Upper lobe of right lung (tissue), 1 donor: ENCODE measurements around the gene NAALADL2. TPM values are rescaled to one million over a fixed set of nuclear protein-coding genes. Genes with fewer than 3 reads are reported as not detected.

Experiments
- ATAC-seq: fragments of 200-7000 bp; cut with Tn5 transposase; one replicate; pipeline ENCODE4 v1.9.1; 2020; ENCODE audit warnings: mild to moderate bottlenecking, moderate library complexity
- DNase-seq: peaks from one replicate; pipeline ENCODE4 v3.0.0-alpha.2; 2020
- H3K27ac ChIP-seq: fragments of 200-600 bp; one replicate; pipeline ENCODE4 v1.8.0; 2022
- H3K27me3 ChIP-seq: fragments of 200-600 bp; one replicate; pipeline ENCODE4 v1.8.0; 2022; ENCODE audit warnings: mild to moderate bottlenecking
- H3K36me3 ChIP-seq: fragments of 200-600 bp; one replicate; pipeline ENCODE4 v1.8.0; 2022
- H3K4me1 ChIP-seq: fragments of 200-600 bp; one replicate; pipeline ENCODE4 v1.8.0; 2022
- H3K4me3 ChIP-seq: fragments of 200-600 bp; one replicate; pipeline ENCODE4 v1.8.0; 2022; ENCODE audit warnings: mild to moderate bottlenecking
- H3K9me3 ChIP-seq: fragments of 200-600 bp; one replicate; pipeline ENCODE4 v1.8.0; 2022
- intact Hi-C: fragments of 100-400 bp; cut with DNase I; formaldehyde crosslinking; loops from one replicate; pipeline ENCODE4 v1.11.0; 2022
- total RNA-seq: library from RNA; stranded (reverse); fragmentation: NEBNext Ultra II Directional; extraction: Animal tissue kit (Norgen Biotek cat#: 25700); gene quantifications from one replicate; pipeline ENCODE4 v1.2.1, GENCODE V29; 2021
- TF ChIP-seq, protein P1 (sequence below): fragments of 200-600 bp; IDR thresholded peaks from one replicate; pipeline ENCODE4 v1.8.0; 2022; ENCODE audit warnings: antibody characterized with exemption
- donor health status: DM: no; HTN: yes; CAD: no; lungs with severe emphysema.

The NAALADL2 gene
- total RNA-seq, 1 donor from 2014 or later: 8.5 TPM

DNA sequence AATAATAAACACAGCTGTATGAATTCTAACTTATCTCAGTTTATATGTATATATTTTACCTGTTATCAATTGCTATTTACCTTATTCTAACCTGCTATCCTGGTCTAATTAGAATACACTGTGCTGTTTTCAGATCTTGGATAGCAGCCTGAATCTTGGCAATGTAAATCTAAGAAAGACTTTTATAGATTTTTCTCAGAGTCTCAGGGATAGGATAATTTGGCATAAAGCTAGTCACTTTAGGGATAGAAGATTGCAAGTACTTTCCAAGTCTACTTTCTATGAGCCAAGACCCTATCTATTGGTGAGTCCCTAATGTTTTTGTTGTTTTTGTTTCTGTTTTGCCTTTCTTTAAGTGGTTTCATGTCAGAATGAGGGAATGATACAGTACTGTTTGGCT is 695.7 kb downstream of the NAALADL2 start:
- no peak for ATAC-seq
- intact Hi-C loops: no loop called here
- Histone ChIP-seq H3K9me3 (no peaks in the 10 kb centered on the region), H3K36me3 (no peaks in the 10 kb centered on the region), H3K4me3 (no peak overlapping the region), H3K27ac (no peak overlapping the region), H3K4me1 (no peaks in the 10 kb centered on the region), H3K27me3 (no peaks in the 10 kb centered on the region)
- TF ChIP-seq, protein P1, sequence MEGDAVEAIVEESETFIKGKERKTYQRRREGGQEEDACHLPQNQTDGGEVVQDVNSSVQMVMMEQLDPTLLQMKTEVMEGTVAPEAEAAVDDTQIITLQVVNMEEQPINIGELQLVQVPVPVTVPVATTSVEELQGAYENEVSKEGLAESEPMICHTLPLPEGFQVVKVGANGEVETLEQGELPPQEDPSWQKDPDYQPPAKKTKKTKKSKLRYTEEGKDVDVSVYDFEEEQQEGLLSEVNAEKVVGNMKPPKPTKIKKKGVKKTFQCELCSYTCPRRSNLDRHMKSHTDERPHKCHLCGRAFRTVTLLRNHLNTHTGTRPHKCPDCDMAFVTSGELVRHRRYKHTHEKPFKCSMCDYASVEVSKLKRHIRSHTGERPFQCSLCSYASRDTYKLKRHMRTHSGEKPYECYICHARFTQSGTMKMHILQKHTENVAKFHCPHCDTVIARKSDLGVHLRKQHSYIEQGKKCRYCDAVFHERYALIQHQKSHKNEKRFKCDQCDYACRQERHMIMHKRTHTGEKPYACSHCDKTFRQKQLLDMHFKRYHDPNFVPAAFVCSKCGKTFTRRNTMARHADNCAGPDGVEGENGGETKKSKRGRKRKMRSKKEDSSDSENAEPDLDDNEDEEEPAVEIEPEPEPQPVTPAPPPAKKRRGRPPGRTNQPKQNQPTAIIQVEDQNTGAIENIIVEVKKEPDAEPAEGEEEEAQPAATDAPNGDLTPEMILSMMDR: no peak
- DNase-seq: no peak

DNA sequence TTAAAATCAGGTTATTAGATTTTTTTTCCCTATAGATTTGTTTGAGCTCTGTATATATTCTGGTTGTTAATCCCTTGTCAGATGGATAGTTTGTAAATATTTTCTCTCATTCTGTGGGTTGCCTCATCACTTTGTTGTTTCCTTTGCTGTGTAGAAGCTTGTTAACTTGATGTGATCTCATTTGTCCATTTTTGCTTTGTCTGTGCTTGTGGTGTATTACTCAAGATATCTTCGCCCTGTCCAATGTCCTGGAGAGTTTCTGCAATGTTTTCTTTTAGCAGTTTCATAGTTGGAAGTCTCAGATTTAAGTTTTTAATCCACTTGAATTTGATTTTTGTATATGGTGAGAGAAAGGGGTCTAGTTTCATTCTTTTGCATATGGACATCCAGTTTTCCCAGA is 699.1 kb downstream of the NAALADL2 start:
- ATAC-seq (no peak), DNase-seq (no peak)
- Histone ChIP-seq H3K27ac (no peak overlapping the region), H3K4me3 (no peak overlapping the region), H3K36me3 (no peaks in the 10 kb centered on the region), H3K4me1 (no peaks in the 10 kb centered on the region), H3K9me3 (no peaks in the 10 kb centered on the region), H3K27me3 (no peaks in the 10 kb centered on the region)
- intact Hi-C loops: no loop called here
- TF ChIP-seq, protein P1: no peak

DNA sequence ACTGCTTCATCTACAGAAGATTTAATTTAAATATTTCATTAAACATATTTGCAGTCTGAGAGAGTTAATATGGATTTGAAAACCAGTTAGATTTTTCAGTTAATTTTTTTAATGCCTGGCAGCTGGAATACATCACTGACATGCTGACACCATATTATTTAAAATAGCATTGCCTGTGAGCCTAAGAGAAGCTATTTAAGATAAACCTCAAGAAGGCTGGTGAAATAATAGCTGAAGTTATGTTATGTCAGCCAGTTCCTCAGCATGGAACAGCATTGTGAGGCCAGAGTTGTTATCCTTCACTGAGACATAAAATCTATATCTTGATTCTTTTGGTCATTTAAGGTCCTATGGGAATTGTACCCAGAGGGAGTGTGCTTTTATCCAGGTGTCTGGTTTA is 705.2 kb downstream of the NAALADL2 start:
- intact Hi-C loops: no loop called here
- Histone ChIP-seq H3K4me1 (no peaks in the 10 kb centered on the region), H3K36me3 (no peaks in the 10 kb centered on the region), H3K27me3 (no peaks in the 10 kb centered on the region), H3K9me3 (no peaks in the 10 kb centered on the region), H3K27ac (no peak overlapping the region), H3K4me3 (no peak overlapping the region)
- TF ChIP-seq, protein P1: no peak
- DNase-seq: no peak
- no peak for ATAC-seq

DNA sequence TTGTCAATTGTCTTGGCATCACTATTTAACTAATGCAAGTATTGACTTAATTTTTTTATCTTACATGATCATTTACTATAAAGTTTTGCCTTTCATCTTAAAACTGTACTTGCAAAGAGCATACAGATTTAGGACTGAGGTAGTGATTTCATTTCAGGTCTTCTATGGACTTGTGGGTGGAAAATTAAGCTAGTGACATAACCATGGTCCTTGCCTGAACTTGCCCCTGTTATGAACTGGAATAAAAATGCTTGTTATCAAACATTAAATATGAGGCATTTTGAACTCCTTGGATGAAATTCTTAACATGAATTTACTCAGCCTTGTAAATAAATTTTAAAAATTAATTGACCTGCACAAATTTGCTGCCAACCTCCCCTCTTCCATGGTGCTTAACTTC is 712.0 kb downstream of the NAALADL2 start:
- H3K36me3 ChIP-seq: no peaks in the 10 kb centered on the region
- no peak for ATAC-seq
- TF ChIP-seq, protein P1: no peak
- intact Hi-C loops: no loop called here
- no peaks in the 10 kb centered on the region for H3K9me3 ChIP-seq
- H3K4me3 ChIP-seq: no peak overlapping the region
- H3K27me3 ChIP-seq: no peaks in the 10 kb centered on the region
- DNase-seq: no peak
- no peak overlapping the region for H3K27ac ChIP-seq
- no peaks in the 10 kb centered on the region for H3K4me1 ChIP-seq

DNA sequence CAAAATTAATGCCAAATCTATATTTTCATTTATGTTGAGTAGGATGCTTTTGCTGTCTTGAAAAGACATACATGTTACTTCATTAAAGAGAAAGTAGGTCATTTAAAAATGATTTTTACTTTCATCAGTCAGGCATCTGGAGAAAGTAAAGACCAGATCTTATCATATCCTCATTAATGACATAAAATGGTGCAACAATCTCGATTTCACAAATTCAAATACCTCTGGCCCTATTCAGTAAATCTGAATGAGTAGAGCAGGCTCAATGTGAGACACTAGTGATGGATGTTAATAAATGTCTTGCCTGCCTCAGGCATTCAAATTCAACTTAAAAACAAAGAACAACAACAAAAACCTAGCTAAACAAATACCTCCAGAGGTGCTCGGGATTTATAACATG is 714.1 kb downstream of the NAALADL2 start:
- Histone ChIP-seq H3K4me1 (no peaks in the 10 kb centered on the region), H3K27me3 (no peaks in the 10 kb centered on the region), H3K9me3 (no peaks in the 10 kb centered on the region), H3K27ac (no peak overlapping the region), H3K4me3 (no peak overlapping the region), H3K36me3 (no peaks in the 10 kb centered on the region)
- no peak for ATAC-seq
- no peak for DNase-seq
- TF ChIP-seq, protein P1: no peak
- intact Hi-C loops: no loop called here

DNA sequence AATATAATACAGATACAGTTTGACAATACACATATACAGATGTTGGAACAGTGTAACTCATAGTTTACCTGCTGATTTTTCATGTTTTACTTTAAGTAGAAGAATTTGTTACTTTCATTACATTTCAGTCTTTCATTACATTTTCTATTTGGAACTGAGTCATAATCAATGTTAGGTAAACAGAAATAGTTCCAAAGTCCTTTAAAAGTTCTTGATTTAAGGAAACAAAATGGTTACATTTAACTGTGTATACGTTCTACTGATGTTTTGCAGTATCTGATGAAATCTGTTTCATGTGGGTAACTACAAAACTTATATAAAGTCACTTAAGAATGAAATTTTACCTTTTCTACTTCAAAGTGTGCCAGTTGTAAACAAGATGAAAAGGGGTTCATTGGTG is 721.2 kb downstream of the NAALADL2 start:
- H3K27ac ChIP-seq: no peak overlapping the region
- H3K4me1 ChIP-seq: no peaks in the 10 kb centered on the region
- TF ChIP-seq, protein P1: no peak
- intact Hi-C loops: no loop called here
- DNase-seq (no peak), ATAC-seq (no peak)
- no peaks in the 10 kb centered on the region for H3K9me3 ChIP-seq
- H3K4me3 ChIP-seq: no peak overlapping the region
- no peaks in the 10 kb centered on the region for H3K27me3 ChIP-seq
- H3K36me3 ChIP-seq: no peaks in the 10 kb centered on the region
